DMS79 treated with DMSO at 0.1 percent for 48 hours (cell line): ENCODE measurements around the gene RPL7A.
"Not testable (repeated sequence)": the region's sequence is repeated elsewhere in the genome, so short reads cannot be mapped to it uniquely, and the experiment has no call there.

Experiments
- DNase-seq: peaks from one replicate; lab custom pipeline; 2025; lab: John Stamatoyannopoulos, UW

RPL7A gene

GRCh38 chr9:133368249-133368881 is 20.3 kb downstream of the RPL7A start:
- DNase-seq = no peak

- no peak for DNase-seq
Observed at GRCh38 chr9:133369422-133369821, 21.4 kb downstream of the RPL7A start.

DNA sequence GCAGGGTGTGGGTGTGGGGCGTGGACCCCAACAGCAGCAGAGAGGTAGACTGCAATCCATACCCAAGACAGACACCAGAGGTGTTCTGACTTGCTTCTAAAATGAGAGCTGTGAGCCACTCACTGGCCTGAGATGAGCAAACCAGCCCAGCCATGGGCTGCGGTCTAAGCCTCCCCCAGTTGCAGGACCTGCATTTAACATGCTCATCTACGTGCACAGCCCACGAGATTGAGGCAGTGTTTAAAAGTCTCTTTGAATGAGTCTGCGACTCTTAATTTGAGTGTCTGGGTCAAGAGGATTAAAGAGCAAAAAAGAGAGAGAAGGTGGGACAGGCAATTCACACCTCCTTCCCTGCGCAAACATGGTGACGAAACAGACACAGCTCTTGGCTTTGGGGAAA is 21.9 kb downstream of the RPL7A start:
- DNase-seq = no peak

- no peak for DNase-seq
Observed at GRCh38 chr9:133370685-133371084, 22.7 kb downstream of the RPL7A start.

GRCh38 chr9:133371261-133371711 is 23.3 kb downstream of the RPL7A start:
- DNase-seq = no peak

DNA sequence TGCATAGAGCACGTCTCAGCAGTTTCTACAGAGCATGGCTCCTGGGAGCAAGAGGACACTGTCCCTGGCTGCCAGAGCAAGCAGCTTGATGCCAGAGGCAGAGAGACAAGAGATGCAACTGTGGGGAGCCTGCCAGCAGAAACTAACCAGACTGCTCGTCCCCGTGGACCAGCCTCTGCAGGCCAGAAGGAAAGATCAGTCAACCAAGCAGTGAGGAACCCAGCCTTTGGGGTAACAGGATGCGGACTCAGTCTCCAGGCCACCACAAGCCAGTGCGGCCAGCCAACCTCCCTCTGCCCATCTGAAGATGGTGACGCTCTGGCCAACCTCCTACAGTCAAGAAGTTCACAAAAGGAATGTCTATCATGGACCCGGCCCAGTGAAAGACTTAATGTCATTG is 24.1 kb downstream of the RPL7A start:
- no peak for DNase-seq

GRCh38 chr9:133374612-133375115 is 26.6 kb downstream of the RPL7A start:
- no peak for DNase-seq

- DNase-seq = peak; percentile 42
Observed at GRCh38 chr9:133375116-133375723, 27.2 kb downstream of the RPL7A start.

- peak; percentile 86 for DNase-seq
Observed at GRCh38 chr9:133375724-133376654, 28.0 kb downstream of the RPL7A start, which contains the start of the genes STKLD1 and SURF4. Gene STKLD1, plus strand, starts transcription at chr9:133376366. Its CDS starts 108 bp downstream, at chr9:133376474. Gene SURF4, minus strand, starts transcription at chr9:133376060. Its CDS starts 91 bp downstream, at chr9:133375969.

DNA sequence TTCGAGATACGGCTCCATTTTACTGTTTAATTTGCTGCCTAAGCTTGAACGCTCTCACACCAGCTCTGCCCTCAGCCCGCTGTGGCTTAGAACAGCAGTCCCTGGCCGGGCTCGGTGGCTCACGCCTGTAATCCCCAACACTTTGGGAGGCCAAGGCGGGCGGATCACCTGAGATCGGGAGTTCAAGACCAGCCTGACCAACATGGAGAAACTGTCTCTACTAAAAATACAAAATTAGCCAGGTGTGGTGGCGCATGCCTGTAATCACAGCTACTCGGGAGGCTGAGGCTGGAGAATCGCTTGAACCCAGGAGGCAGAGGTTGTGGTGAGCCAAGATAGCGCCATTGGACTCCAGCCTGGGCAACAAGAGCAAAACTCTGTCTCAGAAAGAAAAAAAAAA is 29.3 kb downstream of the RPL7A start:
- not testable (repeated sequence) for DNase-seq

DNA sequence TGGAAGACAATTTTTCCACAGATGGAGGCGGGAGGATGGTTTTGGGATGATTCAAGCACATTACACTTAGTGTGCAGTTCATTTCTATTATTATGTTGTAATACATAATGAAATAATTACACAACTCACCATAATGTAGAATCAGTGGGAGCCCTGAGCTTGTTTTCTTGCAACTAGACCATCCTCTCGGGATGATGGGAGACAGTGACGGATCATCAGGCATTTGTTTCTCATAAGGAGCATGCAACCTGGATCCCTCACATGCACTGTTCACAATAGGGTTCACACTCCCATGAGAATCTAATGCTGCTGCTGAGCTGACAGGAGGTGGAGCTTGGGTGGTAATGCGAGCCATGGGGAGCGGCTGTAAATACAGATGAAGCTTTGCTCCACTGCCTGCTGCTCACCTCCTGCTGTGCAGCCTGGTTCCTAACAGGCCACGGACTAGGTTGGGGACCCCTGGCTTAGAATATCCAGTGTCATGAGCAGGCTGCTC is 29.8 kb downstream of the RPL7A start:
- no peak for DNase-seq

- DNase-seq = no peak
Observed at GRCh38 chr9:133378408-133378962, 30.5 kb downstream of the RPL7A start.

GRCh38 chr9:133379153-133380086 is 31.4 kb downstream of the RPL7A start:
- no peak for DNase-seq

- no peak for DNase-seq
Observed at GRCh38 chr9:133380734-133381133, 32.7 kb downstream of the RPL7A start.

GRCh38 chr9:133382507-133383141 is 34.6 kb downstream of the RPL7A start:
- DNase-seq = no peak

DNA sequence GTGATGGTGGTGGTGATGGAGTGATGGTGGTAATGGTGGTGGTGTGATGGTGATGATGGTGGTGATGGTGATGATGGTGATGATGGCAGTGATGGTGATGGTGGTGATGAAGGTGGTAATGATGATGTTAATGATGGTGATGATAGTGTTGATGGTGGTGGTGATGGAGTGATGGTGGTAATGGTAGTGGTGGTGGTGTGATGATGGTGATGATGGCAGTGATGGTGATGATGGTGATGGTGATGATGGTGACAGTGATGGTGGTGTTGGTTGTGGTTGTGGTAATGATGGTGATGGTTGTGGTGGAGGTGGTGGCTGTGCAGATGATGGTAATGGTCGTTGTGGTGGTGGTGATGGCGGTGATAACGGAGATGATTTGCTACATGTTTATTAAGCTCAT is 35.4 kb downstream of the RPL7A start:
- no peak for DNase-seq

DNA sequence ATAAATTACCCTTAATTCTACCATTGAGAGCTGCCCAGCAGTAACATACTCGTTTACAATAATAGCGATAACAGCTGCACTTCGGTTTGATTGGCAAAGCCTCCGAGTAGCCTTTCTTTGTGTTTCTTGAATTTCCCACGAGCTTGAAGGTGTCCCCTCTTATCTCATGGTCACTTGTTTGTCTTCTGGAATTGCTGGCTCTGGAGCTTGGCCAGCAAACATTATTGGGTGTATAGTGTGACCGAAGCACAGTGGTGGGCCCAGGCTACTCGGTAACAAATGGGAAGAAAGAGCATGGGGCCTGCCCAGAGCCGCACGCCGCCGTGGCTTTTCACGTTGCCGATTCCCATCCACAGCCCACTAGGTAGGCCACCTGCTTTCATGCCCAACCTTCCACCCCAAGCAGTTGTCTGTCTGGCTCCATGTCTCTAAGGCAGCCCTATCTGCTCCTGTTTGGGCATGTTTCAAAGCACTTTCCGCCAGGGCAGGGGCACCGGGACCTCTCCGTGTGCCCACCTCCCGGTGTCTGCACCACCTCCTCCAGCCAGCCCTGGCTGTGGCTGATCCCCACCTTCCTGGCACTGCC is 36.8 kb downstream of the RPL7A start:
- no peak for DNase-seq

DNA sequence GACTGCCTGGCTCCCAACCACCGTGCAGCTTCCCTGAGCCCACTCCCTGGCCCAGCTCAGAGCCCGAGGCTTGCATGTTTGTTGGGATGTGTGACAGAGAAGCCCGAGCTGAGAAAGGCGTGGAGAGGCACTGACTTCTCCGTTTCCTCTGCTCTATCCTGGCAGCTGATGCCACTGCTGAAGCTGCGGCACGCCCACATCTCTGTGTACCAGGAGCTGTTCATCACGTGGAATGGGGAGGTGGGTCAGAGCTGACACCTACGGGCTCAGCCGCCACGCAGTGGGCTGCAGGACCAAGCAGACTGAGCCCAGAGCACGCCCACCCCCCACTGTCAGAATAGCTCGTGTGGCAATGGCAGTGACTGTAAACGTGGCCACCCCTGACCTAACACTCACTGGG is 37.4 kb downstream of the RPL7A start:
- DNase-seq = no peak

DNA sequence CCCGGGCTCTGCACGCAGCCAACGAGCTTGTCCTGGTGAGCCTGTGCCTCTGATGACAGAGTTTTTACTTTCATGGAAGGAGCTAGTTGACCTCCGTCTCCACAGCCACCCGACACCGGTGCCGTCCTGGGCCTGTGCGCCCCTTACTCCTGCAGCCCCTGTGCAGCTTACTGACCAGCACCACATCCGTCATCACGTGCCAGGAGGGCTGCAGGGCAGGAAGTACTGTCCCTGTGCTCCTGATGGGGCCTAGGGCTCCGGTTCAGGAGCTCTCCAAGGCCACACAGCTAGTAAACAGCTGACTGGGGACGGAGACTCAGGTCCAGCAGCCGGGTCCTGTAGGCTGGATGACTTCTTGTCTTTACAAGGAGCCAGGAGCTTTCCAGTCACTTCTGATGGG is 38.3 kb downstream of the RPL7A start:
- DNase-seq = no peak

GRCh38 chr9:133387680-133388079 is 39.7 kb downstream of the RPL7A start:
- peak; percentile 57 for DNase-seq
